H1 (cell line): ENCODE data around the gene CACUL1. TPM values are rescaled to one million over a fixed set of nuclear protein-coding genes. Genes with fewer than 3 reads are reported as not detected.

Experiments used
- CTCF ChIA-PET: fragments of 300-600 bp; sonication (Branson Sonifier 250); formaldehyde crosslinking; loops from one replicate; lab custom pipeline; 2021; ENCODE audit not compliant: partially characterized antibody; lab: Charles Lee
- POLR2A ChIA-PET: fragments of 300-600 bp; sonication (Branson Sonifier 250); formaldehyde crosslinking; loops from one replicate; lab custom pipeline; 2021; ENCODE audit warnings: inconsistent platforms; ENCODE audit not compliant: partially characterized antibody; lab: Charles Lee
- DNase-seq, 2 experiments: peaks; one replicate each; pipeline versions ENCODE4 v3.0.0 to v3.0.0-alpha.2; 2010 to 2022; ENCODE audit warnings: low spot score in 2 of 2, low read depth in 1 of 2, mixed read lengths in 1 of 2
- FAIRE-seq: peaks from 2 replicates; lab custom pipeline; 2011; peaks lifted over from hg19 to GRCh38; lab: Jason Lieb, UNC
- H2AFZ ChIP-seq: 2 replicates; pipeline ENCODE4 v1.8.1; 2012; ENCODE audit warnings: low read length, inconsistent platforms
- H2AK5ac ChIP-seq: 2 replicates; pipeline ENCODE4 v1.6.1; 2013; ENCODE audit warnings: low read depth, low read length
- H2BK120ac ChIP-seq: replicated peaks from 2 replicates; pipeline ENCODE3; 2013; ENCODE audit warnings: low read depth, low read length, inconsistent platforms
- H2BK12ac ChIP-seq: 2 replicates; pipeline ENCODE4 v1.6.1; 2013; ENCODE audit warnings: low read depth, low read length
- H2BK15ac ChIP-seq: 2 replicates; pipeline ENCODE4 v1.6.1; 2013; ENCODE audit warnings: low read length
- H2BK20ac ChIP-seq: 2 replicates; pipeline ENCODE4 v1.6.1; 2013; ENCODE audit warnings: low read length
- H2BK5ac ChIP-seq: 2 replicates; pipeline ENCODE4 v1.6.1; 2013; ENCODE audit warnings: low read depth, low read length
- H3K14ac ChIP-seq: 2 replicates; pipeline ENCODE4 v1.6.1; 2013; ENCODE audit warnings: inconsistent platforms; ENCODE audit not compliant: insufficient read length
- H3K18ac ChIP-seq: 2 replicates; pipeline ENCODE4 v1.6.1; 2013; ENCODE audit warnings: low read length; ENCODE audit errors: extremely low read depth
- H3K23ac ChIP-seq: 2 replicates; pipeline ENCODE4 v1.6.1; 2013; ENCODE audit warnings: inconsistent platforms; ENCODE audit not compliant: insufficient read length
- H3K23me2 ChIP-seq: 2 replicates; pipeline ENCODE4 v1.6.1; 2013; ENCODE audit warnings: low read depth, low read length
- H3K27ac ChIP-seq: 2 replicates; pipeline ENCODE4 v1.6.1; 2011; ENCODE audit warnings: low read depth, low read length, inconsistent platforms
- H3K27me3 ChIP-seq, 4 experiments: replicated peaks in 1 of 4; 1 replicate in 1 of 4; 2 replicates in 3 of 4; pipeline versions ENCODE4 v1.6.1 to v1.8.1; 2011 to 2013; ENCODE audit warnings: low read length in 3 of 4, mild to moderate bottlenecking in 3 of 4, inconsistent platforms in 2 of 4, mixed read lengths in 2 of 4, moderate library complexity in 1 of 4; ENCODE audit not compliant: control insufficient read depth in 3 of 4, insufficient read depth in 3 of 4; ENCODE audit errors: extremely low read depth in 1 of 4
- H3K36me3 ChIP-seq, 4 experiments: 2 replicates each; pipeline versions ENCODE4 v1.6.1 to v1.8.1; 2011 to 2013; ENCODE audit warnings: mild to moderate bottlenecking in 4 of 4, low read length in 3 of 4, moderate library complexity in 2 of 4, control low read depth in 1 of 4, inconsistent platforms in 1 of 4; ENCODE audit not compliant: insufficient read depth in 4 of 4, control insufficient read depth in 2 of 4
- H3K4ac ChIP-seq: replicated peaks from 2 replicates; pipeline ENCODE3; 2013; ENCODE audit warnings: low read length, low read depth, mixed read lengths, inconsistent platforms; ENCODE audit not compliant: insufficient read length
- H3K4me1 ChIP-seq, 4 experiments: replicated peaks in 1 of 4; 1 replicate in 1 of 4; 2 replicates in 3 of 4; pipeline versions ENCODE4 v1.6.1 to v1.8.1; 2011 to 2013; ENCODE audit warnings: low read length in 3 of 4, inconsistent platforms in 2 of 4, mixed read lengths in 1 of 4; ENCODE audit not compliant: insufficient read depth in 4 of 4, control insufficient read depth in 3 of 4
- H3K4me2 ChIP-seq, 2 experiments: 2 replicates each; pipeline versions ENCODE4 v1.6.1 to v1.8.1; 2011 to 2013; ENCODE audit warnings: low read depth in 2 of 2, low read length in 2 of 2, control low read depth in 1 of 2, inconsistent platforms in 1 of 2, mild to moderate bottlenecking in 1 of 2; ENCODE audit not compliant: insufficient read depth in 1 of 2
- H3K4me3 ChIP-seq, 4 experiments: fragments of 200-600, 300-600 bp in 1 of 4; sonication (generic), shearing (Covaris generic), sonication (Bioruptor Twin) in 1 of 4; 2 replicates each; pipeline versions ENCODE4 v1.5.1 to v1.8.1; 2011 to 2016; ENCODE audit warnings: low read length in 4 of 4, low read depth in 3 of 4, control low read depth in 2 of 4, inconsistent platforms in 2 of 4, mild to moderate bottlenecking in 2 of 4, mixed read lengths in 1 of 4, moderate library complexity in 1 of 4; ENCODE audit not compliant: insufficient read depth in 2 of 4; ENCODE audit errors: extremely low read depth in 1 of 4
- H3K56ac ChIP-seq: replicated peaks from 2 replicates; pipeline ENCODE3; 2013; ENCODE audit warnings: low read depth, mild to moderate bottlenecking, mixed read lengths, low read length, inconsistent platforms; ENCODE audit not compliant: insufficient read length
- H3K79me1 ChIP-seq: 2 replicates; pipeline ENCODE4 v1.6.1; 2013; ENCODE audit warnings: low read depth, low read length, control low read depth
- H3K79me2 ChIP-seq, 2 experiments: 2 replicates each; pipeline versions ENCODE4 v1.6.1 to v1.8.1; 2012 to 2013; ENCODE audit warnings: low read length in 2 of 2, mild to moderate bottlenecking in 2 of 2, inconsistent platforms in 1 of 2; ENCODE audit not compliant: insufficient read depth in 2 of 2, control insufficient read depth in 1 of 2
- H3K9ac ChIP-seq, 4 experiments: replicated peaks in 1 of 4; 1 replicate in 1 of 4; 2 replicates in 3 of 4; pipeline versions ENCODE4 v1.6.1 to v1.8.1; 2011 to 2013; ENCODE audit warnings: low read depth in 3 of 4, low read length in 3 of 4, control low read depth in 2 of 4, mild to moderate bottlenecking in 2 of 4, moderate library complexity in 2 of 4, inconsistent platforms in 1 of 4; ENCODE audit errors: extremely low read depth in 1 of 4
- H3K9me3 ChIP-seq, 2 experiments: 2 replicates each; pipeline versions ENCODE4 v1.6.1 to v1.8.1; 2012 to 2013; ENCODE audit warnings: mild to moderate bottlenecking in 2 of 2, moderate library complexity in 2 of 2, control low read depth in 1 of 2, inconsistent platforms in 1 of 2, low read depth in 1 of 2, low read length in 1 of 2, mixed read lengths in 1 of 2; ENCODE audit not compliant: insufficient read depth in 2 of 2
- H4K20me1 ChIP-seq, 2 experiments: replicated peaks in 1 of 2; 2 replicates each; pipeline versions ENCODE3 to v1.8.1; 2011 to 2013; ENCODE audit warnings: inconsistent platforms in 2 of 2, low read length in 2 of 2, mild to moderate bottlenecking in 1 of 2; ENCODE audit not compliant: insufficient read depth in 2 of 2, control insufficient read depth in 1 of 2
- H4K5ac ChIP-seq: 2 replicates; pipeline ENCODE4 v1.6.1; 2013; ENCODE audit warnings: low read length, low read depth, mixed read lengths, inconsistent platforms; ENCODE audit not compliant: insufficient read length
- H4K8ac ChIP-seq: 2 replicates; pipeline ENCODE4 v1.8.0; 2013; ENCODE audit warnings: mild to moderate bottlenecking, moderate library complexity, low read length, inconsistent platforms; ENCODE audit not compliant: insufficient read depth; ENCODE audit errors: extremely low read depth
- H4K91ac ChIP-seq: replicated peaks from 2 replicates; pipeline ENCODE3; 2013; ENCODE audit warnings: low read length, mixed read lengths, inconsistent platforms; ENCODE audit not compliant: insufficient read length
- BACH1 ChIP-seq: IDR thresholded peaks from 2 replicates; pipeline ENCODE4 v1.6.1; 2012; ENCODE audit warnings: low read length, improper control_type of control experiment
- BCL11A ChIP-seq, 2 experiments: IDR thresholded peaks; one replicate each; pipeline ENCODE4 v1.6.1; 2011; ENCODE audit warnings: low read depth in 2 of 2, low read length in 2 of 2, mild to moderate bottlenecking in 2 of 2
- CBX5 ChIP-seq: fragments of 300-800, 300-1000 bp; sonication (generic); IDR thresholded peaks from 2 replicates; pipeline ENCODE4 v1.7.1; 2016; ENCODE audit warnings: antibody characterized with exemption, low read length, low read depth
- CTCF ChIP-seq, 3 experiments: IDR thresholded peaks; 1 replicate in 2 of 3; 2 replicates in 1 of 3; pipeline versions ENCODE4 v1.5.1 to v1.6.1; 2011; ENCODE audit warnings: low read length in 3 of 3, mild to moderate bottlenecking in 3 of 3, inconsistent platforms in 2 of 3, low read depth in 1 of 3, moderate library complexity in 1 of 3; ENCODE audit not compliant: insufficient read depth in 1 of 3; ENCODE audit errors: control extremely low read depth in 1 of 3
- EGR1 ChIP-seq: IDR thresholded peaks from 2 replicates; pipeline ENCODE4 v1.6.1; 2011; ENCODE audit warnings: low read depth, low read length, borderline replicate concordance
- FOSL1 ChIP-seq: IDR thresholded peaks from 2 replicates; pipeline ENCODE4 v1.6.1; 2011; ENCODE audit warnings: mild to moderate bottlenecking, low read depth, low read length, moderate library complexity; ENCODE audit not compliant: insufficient read depth
- GABPA ChIP-seq: IDR thresholded peaks from 2 replicates; pipeline ENCODE4 v1.6.1; 2011; ENCODE audit warnings: mild to moderate bottlenecking, low read length, moderate library complexity, borderline replicate concordance; ENCODE audit not compliant: insufficient read depth
- PHF8 ChIP-seq: fragments of 200-600 bp; sonication (generic); conservative IDR thresholded peaks from 2 replicates; pipeline ENCODE4 v1.7.1; 2012; ENCODE audit warnings: low read depth, mild to moderate bottlenecking, inconsistent platforms, low read length, moderate library complexity
- SIRT6 ChIP-seq: IDR thresholded peaks from one replicate; pipeline ENCODE4 v1.7.1; 2012; ENCODE audit warnings: low read length, inconsistent platforms
- SP1 ChIP-seq: IDR thresholded peaks from 2 replicates; pipeline ENCODE4 v1.6.1; 2011; ENCODE audit warnings: low read depth, low read length
- WGBS, 2 experiments: shearing (Covaris generic) in 1 of 2; methylation state at CpG; one replicate each; pipeline versions ENCODE4 v1.1.6 to v1.1.7; 2013 to 2015; ENCODE audit warnings: low lambda C conversion rate in 2 of 2, mixed read lengths in 2 of 2, inconsistent platforms in 1 of 2, low coverage in 1 of 2, missing lambda C conversion rate in 1 of 2; ENCODE audit not compliant: insufficient replicate concordance in 2 of 2, insufficient coverage in 1 of 2, insufficient read length in 1 of 2; ENCODE audit errors: extremely low coverage in 1 of 2, missing lambda C conversion rate in 1 of 2; 5-methylcytosine and 5-hydroxymethylcytosine counted together
- polyA plus RNA-seq, 7 experiments: library from polyadenylated mRNA; depleted of rRNA in 3 of 7; stranded (reverse) in 5 of 7; unstranded in 2 of 7; fragments of >200 nt in 5 of 7; fragments of 200-250 nt in 2 of 7; gene quantifications; 1 replicate in 5 of 7; 2 replicates in 1 of 7; 4 replicates in 1 of 7; pipeline versions ENCODE4 v1.2.1 to v1.2.3, GENCODE V29; 2011 to 2013; ENCODE audit warnings: missing spikeins in 2 of 7, mixed read lengths in 2 of 7
- total RNA-seq: library from RNA; stranded (reverse); fragmentation: NEBNext Ultra II Directional; extraction: Animal tissue kit (Norgen Biotek cat#: 25700); gene quantifications from 2 replicates; pipeline ENCODE4 v1.2.1, GENCODE V29; 2021
- TF ChIP-seq, protein P1 (sequence below): IDR thresholded peaks from 2 replicates; pipeline ENCODE4 v1.6.1; 2011; ENCODE audit warnings: low read length, improper control_type of control experiment

CACUL1 gene
- total and polyA plus RNA-seq, 2 of the 8 experiments (the other 6 are each of a cell fraction or from before 2014, with no cell fraction given): 6.5 to 34.2 TPM

DNA sequence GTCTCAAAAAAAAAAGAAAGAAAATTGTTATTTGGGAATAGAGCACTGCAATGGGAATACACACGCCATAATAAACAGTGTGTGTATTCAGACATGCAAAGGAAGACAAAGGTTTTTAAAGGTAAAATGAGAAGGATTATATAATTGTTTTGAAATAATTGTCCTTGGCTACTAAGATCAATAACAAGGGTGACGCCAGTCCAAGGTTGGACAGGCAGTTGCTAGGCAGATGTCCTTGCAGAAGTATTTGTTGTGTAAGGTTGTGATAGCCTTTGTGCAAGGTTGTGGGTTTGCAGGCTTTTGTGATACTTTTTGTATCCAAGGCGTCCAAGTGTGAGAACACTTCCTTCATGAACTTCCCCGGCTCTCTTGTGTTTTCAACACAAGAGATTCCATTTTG lies 87.0 kb downstream of the CACUL1 start:
- no peak overlapping the region for H3K4me3 ChIP-seq
- no peak overlapping the region for H2BK120ac ChIP-seq
- no peak overlapping the region for H2AK5ac ChIP-seq
- H3K27ac ChIP-seq: no peak overlapping the region
- ChIA-PET CTCF (interaction anchor here (0.7 to 6.2 kb wide), 14 partner anchors 10 to 110 kb away, joined by 3 to 24 read pairs (median 6); no protein-coding TSS in a partner anchor), POLR2A (no interaction called here)
- H3K23ac ChIP-seq: no peak overlapping the region
- H2BK12ac ChIP-seq: no peak overlapping the region
- no peak overlapping the region for H3K4me2 ChIP-seq
- no peaks in the 10 kb centered on the region for H3K23me2 ChIP-seq
- H4K5ac ChIP-seq: no peak overlapping the region
- H4K20me1 ChIP-seq: peaks cover 0 to 2% of the 10 kb centered on the region in 2 experiments
- H4K91ac ChIP-seq: no peak overlapping the region
- no peak overlapping the region for H2AFZ ChIP-seq
- no peak overlapping the region for H3K18ac ChIP-seq
- no peak overlapping the region for H3K14ac ChIP-seq
- H3K79me1 ChIP-seq: no peaks in the 10 kb centered on the region
- no peaks in the 10 kb centered on the region for H3K9me3 ChIP-seq
- DNase-seq: no peak
- no peaks in the 10 kb centered on the region for H3K27me3 ChIP-seq
- H2BK15ac ChIP-seq: no peak overlapping the region
- FAIRE-seq: no peak
- no peak overlapping the region for H2BK5ac ChIP-seq
- no peak overlapping the region for H3K56ac ChIP-seq
- H3K36me3 ChIP-seq: no peaks in the 10 kb centered on the region
- H4K8ac ChIP-seq: no peak overlapping the region
- H3K4ac ChIP-seq: no peak overlapping the region
- no peak overlapping the region for H3K9ac ChIP-seq
- H2BK20ac ChIP-seq: no peak overlapping the region
- WGBS, 2 experiments: 89% methylated on average over 4 of the region's 4 CpGs; no CpG with 5 or more reads in 1 of the 2 experiments
- H3K4me1 ChIP-seq: no peaks in the 10 kb centered on the region; a peak in 1 of 7 replicates
- H3K79me2 ChIP-seq: no peaks in the 10 kb centered on the region
- TF ChIP-seq PHF8 (no peak), BACH1 (no peak), GABPA (no peak), BCL11A (IDR thresholded peaks at IDR 0.05; ENCODE audit: low read depth in 2 of 2, low read length in 2 of 2) (no peak), SIRT6 (no peak), CBX5 (no peak), SP1 (no peak), CTCF (IDR thresholded peaks at IDR 0.05; ENCODE audit: control extremely low read depth in 1 of 3, insufficient read depth in 1 of 3, low read depth in 1 of 3, low read length in 3 of 3) (no peak), EGR1 (no peak), FOSL1 (no peak)
- TF ChIP-seq, protein P1, sequence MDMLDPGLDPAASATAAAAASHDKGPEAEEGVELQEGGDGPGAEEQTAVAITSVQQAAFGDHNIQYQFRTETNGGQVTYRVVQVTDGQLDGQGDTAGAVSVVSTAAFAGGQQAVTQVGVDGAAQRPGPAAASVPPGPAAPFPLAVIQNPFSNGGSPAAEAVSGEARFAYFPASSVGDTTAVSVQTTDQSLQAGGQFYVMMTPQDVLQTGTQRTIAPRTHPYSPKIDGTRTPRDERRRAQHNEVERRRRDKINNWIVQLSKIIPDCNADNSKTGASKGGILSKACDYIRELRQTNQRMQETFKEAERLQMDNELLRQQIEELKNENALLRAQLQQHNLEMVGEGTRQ: no peak
